GM19193 (cell line): ENCODE results near the gene RASSF7.

ENCODE experiments used
- POLR2A ChIP-seq: IDR thresholded peaks from 4 replicates; pipeline ENCODE4 v1.6.1; 2011; ENCODE audit not compliant: insufficient read depth, insufficient read length; ENCODE audit errors: extremely low read depth

RASSF7 gene

GRCh38 chr11:530960-531831, 29.6 kb upstream of the RASSF7 start:
- TF ChIP-seq POLR2A, result no peak

DNA sequence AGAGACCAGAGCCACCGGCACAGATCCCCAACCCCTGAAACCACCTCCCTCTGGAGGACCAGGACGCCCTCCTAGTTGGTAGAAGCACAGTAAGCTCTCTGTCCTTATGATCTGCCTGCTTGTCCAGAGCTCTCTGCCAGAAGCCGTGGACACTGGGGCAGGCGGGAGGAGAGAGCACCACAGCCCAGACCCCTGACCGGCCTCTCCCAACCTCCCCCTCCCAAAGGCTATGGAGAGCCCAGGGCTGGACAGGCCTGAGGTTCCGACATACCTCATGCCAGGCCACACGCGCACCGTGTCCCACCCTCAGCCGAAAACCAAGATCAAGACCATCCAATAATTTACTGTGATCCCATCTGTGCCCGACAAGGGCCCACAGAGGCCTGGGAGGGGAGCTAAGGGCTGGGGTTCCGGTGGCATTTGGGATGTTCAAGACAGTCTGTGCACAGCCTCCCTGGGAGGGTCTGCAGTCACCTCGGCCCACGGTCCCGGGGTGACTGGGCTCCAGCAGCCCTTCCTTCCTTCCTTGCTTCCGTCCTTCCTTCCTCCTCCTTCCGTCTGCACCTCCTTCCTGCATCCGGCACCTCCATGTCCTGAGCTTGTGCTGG, 28.7 kb upstream of the RASSF7 start:
- TF ChIP-seq POLR2A, result no peak

DNA sequence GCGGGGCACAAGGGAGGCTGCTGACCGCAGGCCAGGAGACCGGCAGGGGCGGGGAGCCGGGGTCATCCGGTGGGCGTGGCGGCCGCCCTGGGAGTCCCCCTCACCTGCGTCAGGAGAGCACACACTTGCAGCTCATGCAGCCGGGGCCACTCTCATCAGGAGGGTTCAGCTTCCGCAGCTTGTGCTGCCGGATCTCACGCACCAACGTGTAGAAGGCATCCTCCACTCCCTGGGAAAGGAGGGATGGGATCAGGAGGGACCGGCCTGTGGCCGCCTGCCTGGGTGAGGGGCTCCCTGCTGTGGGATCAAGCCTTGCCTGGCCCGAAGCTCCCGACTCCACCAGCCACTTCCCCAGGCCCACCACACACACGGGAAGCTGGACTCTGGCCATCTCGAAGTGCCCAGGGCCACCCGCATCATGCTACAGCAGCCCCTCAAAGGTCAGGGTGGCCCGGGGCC, 28.2 kb upstream of the RASSF7 start:
- TF ChIP-seq POLR2A, result no peak

GRCh38 chr11:532986-533585, 27.7 kb upstream of the RASSF7 start:
- TF ChIP-seq POLR2A, result no peak

GRCh38 chr11:533586-534395, 27.0 kb upstream of the RASSF7 start:
- no peak for TF ChIP-seq POLR2A

DNA sequence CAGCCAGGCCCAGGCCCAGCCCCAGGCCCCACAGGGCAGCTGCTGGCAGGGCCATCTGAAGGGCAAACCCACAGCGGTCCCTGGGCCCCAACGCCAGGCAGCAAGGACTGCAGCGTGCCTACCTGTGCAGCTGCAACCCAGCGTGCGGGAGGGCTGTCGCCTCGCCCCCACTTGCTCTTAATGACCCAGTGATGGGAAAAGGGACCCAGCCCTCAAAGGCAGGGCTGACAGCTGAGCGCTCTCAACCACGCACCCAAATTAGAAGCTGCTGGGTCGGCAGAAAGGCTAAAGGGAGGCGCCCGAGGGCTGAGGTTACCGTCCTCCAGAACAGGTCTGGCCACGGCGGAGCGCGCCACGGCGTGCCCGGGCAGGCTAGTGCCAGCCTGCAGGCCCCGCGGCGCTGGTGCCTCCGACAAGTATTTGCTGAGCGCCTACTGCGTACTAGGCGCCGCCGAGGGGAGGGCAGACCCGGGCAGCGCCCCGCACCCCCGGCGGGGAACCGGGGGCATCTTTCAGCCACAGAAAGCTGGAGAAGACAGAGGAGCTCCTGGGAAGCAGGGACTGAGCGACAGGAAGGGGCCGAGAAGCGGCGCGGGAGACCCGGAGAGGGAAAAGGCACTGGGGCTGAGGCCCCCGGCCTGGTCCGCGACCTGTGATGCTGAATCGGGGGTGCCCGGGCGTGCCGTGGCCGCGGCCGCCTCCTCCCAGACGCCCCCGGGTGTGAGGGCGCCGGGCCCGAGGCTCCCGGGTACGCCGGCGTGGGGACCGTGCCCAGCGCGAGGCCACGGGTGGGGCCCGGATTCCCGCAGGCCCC, 26.2 kb upstream of the RASSF7 start:
- TF ChIP-seq POLR2A, result no peak

DNA sequence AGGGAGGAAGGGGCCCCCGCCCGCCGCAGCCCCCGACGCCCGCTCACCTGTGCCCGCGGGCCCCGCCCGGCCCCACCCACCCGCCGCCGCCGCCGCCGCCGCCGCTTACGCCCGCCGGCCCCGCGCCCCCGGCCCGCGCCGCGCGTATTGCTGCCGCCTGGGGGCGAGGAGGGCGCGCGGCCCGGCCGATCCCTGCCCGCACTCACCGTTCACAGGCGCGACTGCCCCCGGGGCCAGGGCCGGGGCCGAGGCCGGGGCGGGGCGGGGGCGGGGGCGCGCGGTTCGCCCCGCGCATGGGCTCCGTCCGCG, 25.6 kb upstream of the RASSF7 start:
- TF ChIP-seq POLR2A, result no peak

GRCh38 chr11:535519-536454, 25.0 kb upstream of the RASSF7 start, which contains the start of gene HRAS:
TSS of gene HRAS (minus strand) at chr11:535576.
- peak; percentile 71 for TF ChIP-seq POLR2A

GRCh38 chr11:536841-537621, 23.7 kb upstream of the RASSF7 start, which contains the start of gene LRRC56:
TSS of gene LRRC56 (plus strand) at chr11:537527. CDS start at chr11:540685, 3,158 bp downstream.
- TF ChIP-seq POLR2A, result peak; percentile 51

- no peak for TF ChIP-seq POLR2A
Observed at GRCh38 chr11:537622-538430, 22.9 kb upstream of the RASSF7 start.

DNA sequence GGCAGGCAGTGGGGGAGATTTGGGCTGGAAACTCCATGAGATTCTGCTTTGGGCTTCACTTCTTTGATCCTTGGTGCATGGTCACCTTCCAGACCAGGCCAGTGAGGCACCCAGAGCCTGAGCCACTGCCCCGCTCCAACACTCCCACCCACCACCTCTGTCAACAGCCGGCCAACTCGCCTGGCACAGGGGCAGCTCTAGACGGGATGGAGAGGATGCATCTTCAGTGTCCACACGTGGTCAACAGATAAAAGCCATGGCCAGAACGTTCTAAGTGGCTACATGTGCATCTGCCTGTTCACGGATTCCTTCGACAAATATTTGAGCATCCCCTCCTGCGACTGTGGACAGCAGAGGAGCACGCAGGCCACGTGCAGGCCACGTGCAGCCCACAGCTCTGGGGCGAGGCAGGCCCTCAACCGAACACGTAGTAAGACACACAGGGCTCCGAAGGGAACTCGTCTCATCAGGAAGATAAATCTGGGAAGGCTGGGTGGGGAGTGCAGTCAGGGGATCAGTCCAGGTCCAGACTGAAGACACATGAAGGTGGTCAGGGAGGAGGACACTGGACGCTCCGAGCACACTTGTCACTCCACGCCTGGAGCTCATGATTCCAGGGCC, 22.2 kb upstream of the RASSF7 start:
- TF ChIP-seq POLR2A, result no peak
